ENCODE data around the gene MEX3A. TPM values are rescaled to one million over a fixed set of nuclear protein-coding genes. Genes with fewer than 3 reads are reported as not detected.

The MEX3A gene
- polyA plus RNA-seq, 1 experiment, result 11.8 TPM

DNA sequence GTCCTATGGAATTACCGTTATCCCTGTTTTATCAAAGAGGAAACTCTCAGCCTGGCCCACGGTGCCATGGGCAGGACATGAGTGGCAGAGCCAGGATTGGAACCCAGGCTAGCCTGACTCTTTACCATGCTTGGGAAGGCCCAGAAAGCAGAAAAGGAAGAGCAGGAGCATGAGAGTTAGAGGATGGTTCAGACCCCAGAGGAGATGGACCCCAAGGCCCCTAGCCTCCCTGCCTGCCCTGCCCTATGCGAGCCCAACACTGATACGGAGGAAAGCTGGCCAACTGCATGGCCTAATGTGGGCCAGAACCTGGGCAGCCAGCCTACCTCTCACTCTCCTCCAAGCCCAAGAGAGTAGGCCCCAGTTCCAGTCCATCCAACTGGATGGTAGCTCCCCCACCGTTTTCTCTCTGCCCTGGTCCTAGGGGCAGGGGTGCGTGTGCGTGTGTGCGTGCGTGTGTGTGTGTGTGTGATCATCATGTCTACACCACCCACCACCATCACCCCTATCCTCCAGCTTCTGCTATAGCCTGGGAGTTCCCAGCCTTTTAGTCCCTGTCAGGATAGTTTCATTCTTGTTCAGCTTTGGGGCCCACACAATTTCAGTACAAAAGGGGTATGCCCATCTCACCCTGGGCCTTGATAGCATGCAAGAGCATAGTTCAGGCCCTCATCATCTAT, 15.4 kb upstream of the MEX3A start:
- Histone ChIP-seq H3K27me3 (ENCODE audit: control insufficient read depth, insufficient read depth, low read length) (no peaks in the 10 kb centered on the region), H3K4me3 (ENCODE audit: low read depth, low read length) (no peak overlapping the region), H3K27ac (ENCODE audit: low read depth, low read length) (no peak overlapping the region), H3K9me3 (ENCODE audit: control insufficient read depth, insufficient read depth, low read length) (no peaks in the 10 kb centered on the region)
- no peak for DNase-seq (ENCODE audit: low read depth, low spot score)
- TF ChIP-seq, protein P1, sequence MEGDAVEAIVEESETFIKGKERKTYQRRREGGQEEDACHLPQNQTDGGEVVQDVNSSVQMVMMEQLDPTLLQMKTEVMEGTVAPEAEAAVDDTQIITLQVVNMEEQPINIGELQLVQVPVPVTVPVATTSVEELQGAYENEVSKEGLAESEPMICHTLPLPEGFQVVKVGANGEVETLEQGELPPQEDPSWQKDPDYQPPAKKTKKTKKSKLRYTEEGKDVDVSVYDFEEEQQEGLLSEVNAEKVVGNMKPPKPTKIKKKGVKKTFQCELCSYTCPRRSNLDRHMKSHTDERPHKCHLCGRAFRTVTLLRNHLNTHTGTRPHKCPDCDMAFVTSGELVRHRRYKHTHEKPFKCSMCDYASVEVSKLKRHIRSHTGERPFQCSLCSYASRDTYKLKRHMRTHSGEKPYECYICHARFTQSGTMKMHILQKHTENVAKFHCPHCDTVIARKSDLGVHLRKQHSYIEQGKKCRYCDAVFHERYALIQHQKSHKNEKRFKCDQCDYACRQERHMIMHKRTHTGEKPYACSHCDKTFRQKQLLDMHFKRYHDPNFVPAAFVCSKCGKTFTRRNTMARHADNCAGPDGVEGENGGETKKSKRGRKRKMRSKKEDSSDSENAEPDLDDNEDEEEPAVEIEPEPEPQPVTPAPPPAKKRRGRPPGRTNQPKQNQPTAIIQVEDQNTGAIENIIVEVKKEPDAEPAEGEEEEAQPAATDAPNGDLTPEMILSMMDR (IDR thresholded peaks at IDR 0.05; ENCODE audit: low read depth, low read length), result no peak
- ChIA-PET CTCF (interaction anchor here (0.6 to 20.2 kb wide), 9 partner anchors 8 to 262 kb away, joined by 3 to 682 read pairs (median 8); partner anchors contain the start of genes LMNA and MEX3A), POLR2A (interaction anchor here (5.7 to 6.9 kb wide), 2 partner anchors 18 to 31 kb away, joined by 25 to 36 read pairs; partner anchors contain the start of gene LMNA)

DNA sequence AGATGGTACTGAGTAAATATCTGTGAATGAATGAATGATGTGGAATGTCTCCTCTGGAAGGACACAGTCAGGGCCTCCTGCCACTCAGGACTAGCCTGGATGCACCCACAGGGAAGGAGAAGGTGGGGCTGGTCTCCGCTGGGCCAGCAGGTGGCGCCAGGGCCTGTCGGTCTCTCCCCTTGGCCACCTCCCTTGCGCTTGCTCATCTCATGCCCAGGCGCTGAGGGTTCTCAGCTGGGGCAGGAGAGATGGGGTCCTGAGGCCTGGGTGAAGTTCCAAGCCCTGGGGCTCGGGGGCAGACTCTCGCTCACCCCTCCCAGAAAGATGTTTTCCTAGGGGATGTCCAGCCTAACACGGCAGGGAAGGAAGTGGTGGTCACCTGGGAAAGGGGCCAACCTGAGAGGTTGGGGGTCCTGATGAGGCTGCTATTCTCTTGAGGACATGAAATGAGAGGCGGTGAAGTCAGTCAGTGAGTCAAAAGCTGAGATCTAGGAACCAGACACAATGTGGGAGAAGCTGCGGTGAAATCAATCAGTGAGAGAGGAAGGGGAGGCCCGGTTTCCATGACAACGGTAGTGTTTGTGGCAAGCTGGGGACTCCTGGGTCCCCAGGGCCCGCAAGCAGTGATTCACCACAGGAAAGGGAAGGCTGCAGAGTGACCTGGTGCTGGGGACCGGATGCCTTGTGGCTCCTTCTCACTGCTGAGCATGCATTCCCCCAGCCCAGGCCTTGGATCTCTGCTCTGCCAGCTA, 14.6 kb upstream of the MEX3A start:
- H3K9me3 ChIP-seq (ENCODE audit: control insufficient read depth, insufficient read depth, low read length), result no peaks in the 10 kb centered on the region
- peak; percentile 67 for DNase-seq (ENCODE audit: low read depth, low spot score)
- H3K27ac ChIP-seq (ENCODE audit: low read depth, low read length), result peak overlapping the region; percentile 47
- CTCF ChIA-PET, result interaction anchor here (0.6 to 20.2 kb wide), 27 partner anchors 8 to 289 kb away, joined by 3 to 682 read pairs (median 5); partner anchors contain the start of genes LMNA, MEX3A and PMF1
- TF ChIP-seq, protein P1 (IDR thresholded peaks at IDR 0.05; ENCODE audit: low read depth, low read length), result peak; percentile 98
- H3K27me3 ChIP-seq (ENCODE audit: control insufficient read depth, insufficient read depth, low read length), result no peaks in the 10 kb centered on the region
- no peak overlapping the region for H3K4me3 ChIP-seq (ENCODE audit: low read depth, low read length)
- POLR2A ChIA-PET, result interaction anchor here (5.7 to 6.9 kb wide), 2 partner anchors 18 to 32 kb away, joined by 25 to 36 read pairs; partner anchors contain the start of gene LMNA

DNA sequence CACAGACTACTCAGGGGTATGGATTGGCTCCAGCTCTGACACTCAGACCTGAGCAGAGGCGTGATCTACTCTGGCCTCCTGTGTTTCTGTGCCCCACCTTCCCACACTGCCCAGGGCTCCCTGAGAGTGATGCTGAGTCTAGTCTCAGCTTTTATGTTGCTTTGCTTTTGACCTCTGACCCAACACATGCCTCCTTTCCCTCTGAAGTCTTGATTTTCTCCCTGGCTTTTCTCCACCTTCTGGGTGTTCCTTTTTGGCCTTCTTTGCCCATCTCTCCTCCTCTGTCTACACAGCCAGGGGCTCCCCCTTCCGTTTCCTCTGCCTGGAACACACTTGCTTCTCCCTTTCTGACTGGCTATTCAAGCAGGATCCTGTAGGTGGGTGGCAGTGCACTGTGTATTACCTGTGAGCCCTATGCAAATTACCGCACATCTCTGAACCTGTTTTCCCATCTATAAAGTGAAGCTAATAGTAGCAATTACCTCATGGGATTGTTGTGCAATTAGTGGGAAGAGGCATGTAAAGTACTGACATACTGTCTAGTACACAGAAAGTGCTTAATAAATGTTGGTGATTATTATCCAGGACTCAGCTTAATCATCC, 13.7 kb upstream of the MEX3A start:
- H3K9me3 ChIP-seq (ENCODE audit: control insufficient read depth, insufficient read depth, low read length), result no peaks in the 10 kb centered on the region
- H3K27ac ChIP-seq (ENCODE audit: low read depth, low read length), result no peak overlapping the region
- TF ChIP-seq, protein P1 (IDR thresholded peaks at IDR 0.05; ENCODE audit: low read depth, low read length), result no peak
- no peak for DNase-seq (ENCODE audit: low read depth, low spot score)
- POLR2A ChIA-PET, result interaction anchor here (5.7 to 6.9 kb wide), 2 partner anchors 19 to 33 kb away, joined by 25 to 36 read pairs; partner anchors contain the start of gene LMNA
- no peak overlapping the region for H3K4me3 ChIP-seq (ENCODE audit: low read depth, low read length)
- CTCF ChIA-PET, result interaction anchor here (0.5 to 20.2 kb wide), 25 partner anchors 8 to 264 kb away, joined by 3 to 682 read pairs (median 5); partner anchors contain the start of genes LMNA, MEX3A and PMF1
- no peaks in the 10 kb centered on the region for H3K27me3 ChIP-seq (ENCODE audit: control insufficient read depth, insufficient read depth, low read length)

DNA sequence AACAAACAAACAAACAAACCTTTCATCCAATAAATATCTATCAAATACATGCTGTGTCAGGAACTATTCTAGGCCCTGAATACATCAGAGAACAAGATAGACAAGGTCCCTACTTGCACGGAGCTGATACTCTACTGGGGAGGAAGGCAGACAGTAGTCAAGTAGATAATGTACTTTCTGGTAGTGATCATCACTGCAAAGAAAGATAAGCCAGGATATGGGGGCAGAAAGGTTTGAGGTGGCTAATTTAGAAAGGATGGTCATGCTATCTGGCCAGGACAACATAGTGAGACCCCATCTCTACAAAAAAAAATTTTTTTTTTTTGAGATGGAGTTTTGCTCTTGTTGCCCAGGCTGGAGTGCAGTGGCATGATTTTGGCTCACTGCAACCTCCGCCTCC, 9.3 kb upstream of the MEX3A start:
- TF ChIP-seq, protein P1 (IDR thresholded peaks at IDR 0.05; ENCODE audit: low read depth, low read length), result no peak
- H3K27me3 ChIP-seq (ENCODE audit: control insufficient read depth, insufficient read depth, low read length), result no peaks in the 10 kb centered on the region
- H3K9me3 ChIP-seq (ENCODE audit: control insufficient read depth, insufficient read depth, low read length), result no peaks in the 10 kb centered on the region
- POLR2A ChIA-PET, result no interaction called here
- CTCF ChIA-PET, result interaction anchor here (0.8 to 20.2 kb wide), 4 partner anchors 12 to 134 kb away, joined by 3 to 682 read pairs (median 36); partner anchors contain the start of gene LMNA
- no peak overlapping the region for H3K27ac ChIP-seq (ENCODE audit: low read depth, low read length)
- DNase-seq (ENCODE audit: low read depth, low spot score), result no peak
- no peak overlapping the region for H3K4me3 ChIP-seq (ENCODE audit: low read depth, low read length)

Data from AG04450 (cell line).